OCI-LY3 (cell line): ENCODE data around the gene ACTR6.

Experiments
- H2AFZ ChIP-seq: fragments of 200-600, 300-600 bp; shearing (Covaris generic); 2 replicates; pipeline ENCODE4 v1.6.0; 2014; ENCODE audit warnings: antibody characterized with exemption, low read depth, low read length
- H3K27ac ChIP-seq: fragments of 200-600, 300-600 bp; sonication (generic); 2 replicates; pipeline ENCODE4 v1.5.1; 2014; ENCODE audit warnings: mild to moderate bottlenecking, low read length, moderate library complexity, mixed read lengths
- H3K27me3 ChIP-seq: fragments of 200-600, 300-600 bp; sonication (generic); 2 replicates; pipeline ENCODE4 v1.6.1; 2014; ENCODE audit warnings: low read depth, low read length, mixed read lengths
- H3K36me3 ChIP-seq: fragments of 200-600, 300-600 bp; sonication (generic); replicated peaks from 2 replicates; pipeline ENCODE3; 2014; ENCODE audit warnings: low read depth, low read length, mixed read lengths
- H3K4me1 ChIP-seq: fragments of 300-600, 200-600 bp; sonication (generic); 2 replicates; pipeline ENCODE4 v1.6.1; 2014; ENCODE audit warnings: low read length, mixed read lengths
- H3K4me2 ChIP-seq: fragments of 200-600, 300-600 bp; sonication (generic); 2 replicates; pipeline ENCODE4 v1.6.1; 2014; ENCODE audit warnings: low read length, mixed read lengths
- H3K4me3 ChIP-seq: fragments of 300-600, 200-600 bp; sonication (generic); 2 replicates; pipeline ENCODE4 v1.5.1; 2014; ENCODE audit warnings: antibody characterized with exemption, mild to moderate bottlenecking, low read length, moderate library complexity
- H3K79me2 ChIP-seq: fragments of 300-600, 200-600 bp; shearing (Covaris generic); 2 replicates; pipeline ENCODE4 v1.6.1; 2014; ENCODE audit warnings: mild to moderate bottlenecking, low read length, mixed read lengths
- H3K9ac ChIP-seq: fragments of 300-600, 200-600 bp; shearing (Covaris generic); 2 replicates; pipeline ENCODE4 v1.6.0; 2014; ENCODE audit warnings: mild to moderate bottlenecking, low read length, moderate library complexity
- H3K9me3 ChIP-seq: fragments of 200-600, 300-600 bp; shearing (Covaris generic); 2 replicates; pipeline ENCODE4 v1.6.1; 2014; ENCODE audit warnings: low read length, mixed read lengths; ENCODE audit not compliant: insufficient read depth
- H4K20me1 ChIP-seq: fragments of 200-600, 300-600 bp; sonication (generic); 2 replicates; pipeline ENCODE4 v1.6.1; 2016; ENCODE audit warnings: low read length, mixed read lengths; ENCODE audit not compliant: insufficient read depth
- EZH2phosphoT487 ChIP-seq: fragments of 200-600 bp; shearing (Covaris generic); IDR thresholded peaks from 2 replicates; pipeline ENCODE4 v1.6.1; 2018; ENCODE audit warnings: antibody characterized with exemption, mixed run types, low read depth
- TF ChIP-seq, protein P1 (sequence below): fragments of 200-600, 300-600 bp; sonication (generic); IDR thresholded peaks from 2 replicates; pipeline ENCODE4 v1.5.1; 2014; ENCODE audit warnings: antibody characterized with exemption, low read length, low read depth

ACTR6 gene

DNA sequence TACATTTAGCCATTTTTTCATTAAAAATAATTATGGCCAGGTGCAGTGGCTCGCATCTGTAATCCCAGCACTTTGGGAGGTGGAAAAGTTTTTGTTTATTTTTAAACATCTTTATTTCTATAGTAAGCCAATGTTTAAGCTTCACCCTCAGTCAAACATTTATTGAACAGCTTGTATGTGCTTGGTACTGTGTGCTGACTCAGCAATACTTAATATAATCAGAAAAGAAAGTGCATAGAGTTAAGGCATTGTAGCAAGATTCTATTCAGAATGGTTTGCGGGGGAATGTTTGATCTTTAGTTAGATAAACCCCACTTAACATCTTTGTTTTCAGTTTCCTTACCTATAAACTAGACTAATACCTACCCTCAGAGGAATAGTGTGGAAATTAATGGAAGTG is 11.1 kb downstream of the ACTR6 start:
- no peaks in the 10 kb centered on the region for H3K27me3 ChIP-seq
- no peak overlapping the region for H3K4me3 ChIP-seq
- no peaks in the 10 kb centered on the region for H3K9me3 ChIP-seq
- H3K27ac ChIP-seq, result no peak overlapping the region
- H3K79me2 ChIP-seq, result no peaks in the 10 kb centered on the region
- H3K4me2 ChIP-seq, result no peak overlapping the region
- TF ChIP-seq, protein P1, sequence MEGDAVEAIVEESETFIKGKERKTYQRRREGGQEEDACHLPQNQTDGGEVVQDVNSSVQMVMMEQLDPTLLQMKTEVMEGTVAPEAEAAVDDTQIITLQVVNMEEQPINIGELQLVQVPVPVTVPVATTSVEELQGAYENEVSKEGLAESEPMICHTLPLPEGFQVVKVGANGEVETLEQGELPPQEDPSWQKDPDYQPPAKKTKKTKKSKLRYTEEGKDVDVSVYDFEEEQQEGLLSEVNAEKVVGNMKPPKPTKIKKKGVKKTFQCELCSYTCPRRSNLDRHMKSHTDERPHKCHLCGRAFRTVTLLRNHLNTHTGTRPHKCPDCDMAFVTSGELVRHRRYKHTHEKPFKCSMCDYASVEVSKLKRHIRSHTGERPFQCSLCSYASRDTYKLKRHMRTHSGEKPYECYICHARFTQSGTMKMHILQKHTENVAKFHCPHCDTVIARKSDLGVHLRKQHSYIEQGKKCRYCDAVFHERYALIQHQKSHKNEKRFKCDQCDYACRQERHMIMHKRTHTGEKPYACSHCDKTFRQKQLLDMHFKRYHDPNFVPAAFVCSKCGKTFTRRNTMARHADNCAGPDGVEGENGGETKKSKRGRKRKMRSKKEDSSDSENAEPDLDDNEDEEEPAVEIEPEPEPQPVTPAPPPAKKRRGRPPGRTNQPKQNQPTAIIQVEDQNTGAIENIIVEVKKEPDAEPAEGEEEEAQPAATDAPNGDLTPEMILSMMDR, result no peak
- no peak for TF ChIP-seq EZH2phosphoT487
- no peak overlapping the region for H3K9ac ChIP-seq
- peaks cover 6% of the 10 kb centered on the region; the same call in 1 of the 2 replicates for H3K4me1 ChIP-seq
- H3K36me3 ChIP-seq, result peaks cover 24% of the 10 kb centered on the region
- no peak overlapping the region for H2AFZ ChIP-seq
- no peaks in the 10 kb centered on the region for H4K20me1 ChIP-seq

DNA sequence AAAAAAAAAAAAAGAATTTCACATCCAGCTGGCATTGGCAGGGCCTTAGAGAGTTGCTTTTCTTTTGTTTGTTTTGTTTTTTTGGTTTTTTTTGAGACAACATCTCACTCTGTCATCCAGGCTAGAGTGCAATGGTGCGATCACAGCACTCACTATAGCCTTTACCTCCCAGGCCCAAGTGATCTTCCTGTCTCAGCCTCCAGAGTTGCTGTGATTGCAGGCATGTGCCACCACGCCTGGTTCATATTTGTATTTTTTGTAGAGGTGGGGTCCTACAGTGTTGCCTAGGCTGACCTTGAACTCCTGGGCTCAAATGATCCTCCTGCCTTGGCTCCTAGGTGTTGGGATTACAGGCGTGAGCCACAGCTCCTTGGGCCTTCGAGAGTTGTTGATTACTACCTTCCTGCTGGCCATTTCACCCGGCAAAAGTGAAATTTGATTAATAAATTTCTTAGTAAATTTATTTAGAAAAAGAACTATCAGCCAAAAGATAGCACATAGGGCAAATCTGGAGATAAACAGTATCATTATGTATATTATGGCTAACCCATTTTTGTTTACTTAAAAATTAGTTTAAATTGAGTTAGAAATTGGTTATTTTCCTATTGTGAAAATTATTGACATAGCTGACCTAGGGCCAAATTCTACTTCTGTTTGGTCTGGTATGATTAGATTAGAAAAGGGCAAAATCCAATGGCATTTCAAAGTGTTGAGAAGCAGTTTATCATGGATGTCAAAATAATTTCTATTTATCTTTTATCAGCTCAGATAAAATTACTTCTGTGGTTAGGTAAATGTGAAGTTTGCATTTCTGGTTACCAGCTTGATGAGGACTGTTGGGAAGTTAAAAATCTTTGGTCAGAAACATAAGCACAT is 12.6 kb downstream of the ACTR6 start:
- no peaks in the 10 kb centered on the region for H4K20me1 ChIP-seq
- H3K27ac ChIP-seq, result no peak overlapping the region
- H3K4me1 ChIP-seq, result peaks cover 6% of the 10 kb centered on the region; the same call in 1 of the 2 replicates
- TF ChIP-seq, protein P1, result no peak
- no peak for TF ChIP-seq EZH2phosphoT487
- H3K9ac ChIP-seq, result no peak overlapping the region
- no peak overlapping the region for H3K4me2 ChIP-seq
- no peaks in the 10 kb centered on the region for H3K9me3 ChIP-seq
- H2AFZ ChIP-seq, result no peak overlapping the region
- H3K27me3 ChIP-seq, result no peaks in the 10 kb centered on the region
- no peaks in the 10 kb centered on the region for H3K79me2 ChIP-seq
- H3K4me3 ChIP-seq, result no peak overlapping the region
- peaks cover 20% of the 10 kb centered on the region for H3K36me3 ChIP-seq

DNA sequence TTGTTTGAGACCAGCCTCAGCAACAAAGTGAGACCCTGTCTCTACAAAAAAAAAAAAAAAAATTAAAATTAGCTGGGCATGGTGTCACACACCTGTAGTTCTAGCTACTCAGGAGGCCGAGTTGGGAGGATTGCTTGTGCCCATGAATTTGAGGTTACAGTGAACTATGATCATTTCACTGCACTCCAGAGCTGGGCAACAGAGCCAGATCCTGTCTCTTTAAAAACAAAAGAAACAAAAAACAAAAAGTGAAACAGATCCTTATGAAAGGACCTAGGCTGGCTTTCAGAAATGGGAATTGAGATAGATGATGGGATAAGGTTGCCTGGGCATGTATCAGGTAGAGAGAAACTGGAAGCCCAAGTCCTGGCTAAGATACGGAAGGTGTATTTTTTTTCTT is 13.9 kb downstream of the ACTR6 start:
- Histone ChIP-seq H2AFZ (no peak overlapping the region), H4K20me1 (no peaks in the 10 kb centered on the region), H3K4me1 (peaks cover 6% of the 10 kb centered on the region; the same call in 1 of the 2 replicates), H3K9me3 (no peaks in the 10 kb centered on the region), H3K9ac (no peak overlapping the region), H3K79me2 (no peaks in the 10 kb centered on the region), H3K27ac (no peak overlapping the region), H3K36me3 (peaks cover 25% of the 10 kb centered on the region), H3K27me3 (no peaks in the 10 kb centered on the region), H3K4me2 (no peak overlapping the region), H3K4me3 (no peak overlapping the region)
- TF ChIP-seq EZH2phosphoT487, result no peak
- TF ChIP-seq, protein P1, result no peak

DNA sequence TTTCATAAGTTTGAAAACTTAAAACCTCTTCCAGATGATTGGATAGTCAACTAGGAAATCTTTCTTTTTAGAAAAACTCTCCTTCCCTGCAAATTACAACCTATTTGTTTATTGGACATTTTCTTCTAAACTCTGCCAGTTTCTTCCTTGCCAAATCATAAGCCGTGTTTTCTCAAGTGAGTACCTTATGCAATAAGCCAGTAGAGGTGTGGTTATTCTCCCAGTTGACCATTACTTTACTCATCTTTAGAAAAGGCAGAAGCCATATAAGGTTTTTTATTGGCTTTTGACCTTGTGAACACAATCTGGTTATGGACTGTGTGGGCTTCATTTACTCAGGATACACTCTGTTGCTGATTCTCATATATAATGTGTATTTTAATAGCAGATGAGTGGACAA is 14.6 kb downstream of the ACTR6 start:
- H3K36me3 ChIP-seq, result peaks cover 30% of the 10 kb centered on the region
- H2AFZ ChIP-seq, result no peak overlapping the region
- H3K9me3 ChIP-seq, result no peaks in the 10 kb centered on the region
- H3K27me3 ChIP-seq, result no peaks in the 10 kb centered on the region
- H3K4me1 ChIP-seq, result peaks cover 6% of the 10 kb centered on the region; the same call in 1 of the 2 replicates
- no peak overlapping the region for H3K27ac ChIP-seq
- H3K9ac ChIP-seq, result no peak overlapping the region
- H3K4me2 ChIP-seq, result no peak overlapping the region
- no peaks in the 10 kb centered on the region for H3K79me2 ChIP-seq
- no peaks in the 10 kb centered on the region for H4K20me1 ChIP-seq
- TF ChIP-seq, protein P1, result no peak
- no peak overlapping the region for H3K4me3 ChIP-seq
